Activated T-cell treated with anti-CD3 and anti-CD28 coated beads, Interleukin-2, amount 50 U/mL, for 4 hours (primary cell): ENCODE measurements around the gene GIT2. TPM values are rescaled to one million over a fixed set of nuclear protein-coding genes. Genes with fewer than 3 reads are reported as not detected.

ENCODE experiments used
- ATAC-seq, 2 donors: fragments of 200-7000 bp; cut with Tn5 transposase; one replicate each; pipeline ENCODE4 v1.10.0; 2021
- DNase-seq: peaks from one replicate; pipeline ENCODE4 v3.0.0-alpha.2; 2020
- H3K27me3 Mint-ChIP-seq: one replicate; pipeline ENCODE4 v1.8.0; 2021; ENCODE audit warnings: low read depth, mixed read lengths
- H3K36me3 Mint-ChIP-seq: one replicate; pipeline ENCODE4 v1.8.0; 2022; ENCODE audit warnings: mixed read lengths; ENCODE audit not compliant: insufficient read depth
- H3K4me1 Mint-ChIP-seq: one replicate; pipeline ENCODE4 v1.8.0; 2021; ENCODE audit warnings: low read depth, mixed read lengths
- H3K4me3 Mint-ChIP-seq: one replicate; pipeline ENCODE4 v1.8.0; 2021; ENCODE audit warnings: mild to moderate bottlenecking, moderate library complexity, mixed read lengths
- H3K9me3 Mint-ChIP-seq: one replicate; pipeline ENCODE4 v1.8.0; 2021; ENCODE audit warnings: mixed read lengths
- total RNA-seq, 3 donors: library from RNA; stranded (reverse); gene quantifications; one replicate each; pipeline ENCODE4 v1.2.1, GENCODE V29; 2021

GIT2 gene
- total RNA-seq, 3 donors from 2014 or later: 43.0 to 51.8 (median 49.0) TPM

- Mint-ChIP-seq H3K4me1 (peaks cover 21% of the 10 kb centered on the region), H3K36me3 (peaks cover 30% of the 10 kb centered on the region)
- no peak for ATAC-seq
Observed at GRCh38 chr12:109972821-109973220, 23.3 kb downstream of the GIT2 start.

DNA sequence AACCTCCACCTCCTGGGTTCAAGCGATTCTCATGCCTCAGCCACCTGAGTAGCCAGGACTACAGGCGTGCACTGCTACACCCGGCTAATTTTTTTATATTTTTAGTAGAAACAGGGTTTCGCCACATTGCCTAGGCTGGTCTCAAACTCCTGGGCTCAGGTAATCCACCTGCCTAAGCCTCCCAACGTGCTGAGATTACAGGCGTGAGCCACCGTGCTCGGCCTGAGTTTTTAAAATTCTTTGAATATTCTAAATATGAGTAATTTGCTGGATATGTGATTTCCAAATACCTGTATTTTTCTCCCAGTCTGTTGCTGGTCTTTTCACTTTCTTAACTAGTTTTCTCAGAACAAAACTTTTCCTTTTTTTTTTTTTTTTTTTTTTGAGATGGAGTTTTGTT is 27.4 kb downstream of the GIT2 start:
- no peaks in the 10 kb centered on the region for H3K27me3 Mint-ChIP-seq
- no peak overlapping the region for H3K4me3 Mint-ChIP-seq
- no peak for ATAC-seq
- no peak for DNase-seq
- H3K36me3 Mint-ChIP-seq: peaks cover 30% of the 10 kb centered on the region
- no peaks in the 10 kb centered on the region for H3K9me3 Mint-ChIP-seq
- H3K4me1 Mint-ChIP-seq: peaks cover 20% of the 10 kb centered on the region

More at GRCh38 chr12:109972821-109973220, 23.3 kb downstream of the GIT2 start:
- DNase-seq: no peak
- Mint-ChIP-seq H3K9me3 (no peaks in the 10 kb centered on the region), H3K4me3 (no peak overlapping the region), H3K27me3 (no peaks in the 10 kb centered on the region)

DNA sequence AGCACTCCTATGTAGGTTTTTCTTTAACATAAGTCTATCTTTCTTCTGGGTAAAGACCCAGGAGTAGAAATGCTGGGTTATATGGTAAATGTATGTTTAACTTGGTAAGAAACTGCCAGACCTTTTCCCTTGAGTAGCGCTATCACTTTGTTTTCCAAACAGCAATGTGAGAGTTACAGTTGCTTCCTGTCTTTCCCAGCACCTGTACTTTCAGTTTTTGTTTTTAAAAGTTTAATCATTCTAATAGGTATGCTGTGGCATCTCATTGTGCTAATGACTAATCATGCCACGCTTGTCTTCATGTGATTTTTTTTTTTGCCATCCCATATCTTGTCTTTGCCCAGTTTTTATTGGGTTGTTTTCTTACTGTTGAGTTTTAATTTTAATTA is 28.1 kb downstream of the GIT2 start:
- Mint-ChIP-seq H3K4me3 (peak overlapping the region; percentile 4), H3K9me3 (no peaks in the 10 kb centered on the region), H3K4me1 (peaks cover 12% of the 10 kb centered on the region), H3K27me3 (no peaks in the 10 kb centered on the region), H3K36me3 (peaks cover 29% of the 10 kb centered on the region)
- peak; percentile 37 to 67 for ATAC-seq
- DNase-seq: no peak

- DNase-seq (no peak), ATAC-seq (peak; percentile 46 to 51)
- Mint-ChIP-seq H3K27me3 (no peaks in the 10 kb centered on the region), H3K9me3 (no peaks in the 10 kb centered on the region), H3K4me1 (peaks cover 12% of the 10 kb centered on the region), H3K36me3 (peaks cover 29% of the 10 kb centered on the region), H3K4me3 (peak overlapping the region; percentile 4)
Observed at GRCh38 chr12:109967383-109968031, 28.7 kb downstream of the GIT2 start.

DNA sequence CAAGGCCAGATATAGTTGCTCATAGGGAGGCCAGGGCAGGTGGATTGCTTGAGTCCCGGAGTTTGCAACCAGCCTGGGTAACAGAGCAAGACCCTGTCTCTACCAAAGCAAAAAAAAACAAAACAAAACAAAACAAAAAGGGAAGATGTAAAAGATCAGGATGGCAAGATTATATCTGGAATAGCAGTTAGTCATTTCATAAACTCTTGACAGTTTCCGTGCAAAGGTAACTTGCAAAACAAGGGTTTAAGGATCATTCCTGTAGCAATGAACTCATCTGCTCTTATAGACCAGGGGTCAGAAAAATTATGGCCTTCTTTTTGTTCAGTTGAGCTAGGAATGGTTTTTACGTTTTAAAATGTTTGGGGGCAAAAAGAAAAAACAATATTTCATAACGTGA is 29.6 kb downstream of the GIT2 start:
- Mint-ChIP-seq H3K27me3 (no peaks in the 10 kb centered on the region), H3K9me3 (no peaks in the 10 kb centered on the region), H3K4me1 (peaks cover 12% of the 10 kb centered on the region), H3K36me3 (peaks cover 26% of the 10 kb centered on the region), H3K4me3 (no peak overlapping the region)
- DNase-seq (no peak), ATAC-seq (no peak)

DNA sequence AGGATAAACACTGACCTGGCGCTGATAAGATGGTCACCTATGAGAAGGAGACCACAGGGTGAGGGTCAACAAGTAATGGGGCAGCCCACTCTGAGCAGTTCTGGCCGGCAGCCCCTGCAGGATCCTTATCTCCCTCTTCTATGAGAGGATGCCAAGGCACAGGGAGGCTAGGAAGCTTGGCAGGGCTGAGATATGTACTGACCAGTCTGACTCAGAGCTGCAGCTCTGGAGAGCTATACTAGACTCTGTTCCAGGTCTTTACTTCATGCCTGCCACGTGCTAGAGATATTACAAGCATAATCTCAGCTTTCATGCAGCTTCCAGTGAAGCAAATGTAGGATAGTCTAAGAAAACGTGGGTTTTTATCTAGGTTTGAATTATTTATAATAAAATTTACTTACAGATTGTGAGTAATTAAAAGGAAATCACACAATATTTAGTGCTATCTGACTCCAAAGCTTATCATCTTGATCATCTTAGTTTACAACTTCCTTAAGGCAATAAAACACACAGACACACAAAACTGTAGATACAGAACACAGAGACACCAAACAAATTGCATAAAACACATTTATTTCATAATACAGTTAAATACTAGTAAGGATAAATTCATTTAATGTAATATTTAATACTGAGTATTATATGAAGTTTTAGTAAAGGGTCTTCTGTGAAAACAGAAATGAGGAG is 32.3 kb downstream of the GIT2 start:
- no peak for ATAC-seq

DNA sequence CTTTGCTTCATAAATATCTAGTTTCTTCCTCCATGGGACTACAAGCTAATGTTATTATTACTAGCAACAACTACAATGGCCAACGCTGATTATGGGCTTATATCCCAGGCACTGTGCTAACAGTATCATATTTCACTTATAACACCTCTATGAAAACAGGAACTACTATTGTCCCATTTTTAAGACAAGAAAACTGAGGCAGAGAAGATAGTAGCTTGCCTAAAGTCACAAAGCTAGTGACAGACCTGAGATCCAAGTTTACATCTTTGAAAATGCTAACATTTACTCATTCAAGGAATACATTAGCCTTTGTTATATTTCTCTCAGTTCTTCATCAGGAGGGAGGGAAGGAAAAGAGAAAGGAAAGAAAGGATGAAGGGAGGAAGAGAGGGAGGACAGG is 32.8 kb downstream of the GIT2 start:
- Mint-ChIP-seq H3K9me3 (no peaks in the 10 kb centered on the region), H3K4me3 (no peak overlapping the region), H3K4me1 (peaks cover 10% of the 10 kb centered on the region), H3K27me3 (no peaks in the 10 kb centered on the region), H3K36me3 (peaks cover 32% of the 10 kb centered on the region)
- no peak for DNase-seq
- no peak for ATAC-seq

More for the DNA sequence above, 32.3 kb downstream of the GIT2 start:
- peaks cover 10% of the 10 kb centered on the region for H3K4me1 Mint-ChIP-seq
- DNase-seq: no peak
- no peaks in the 10 kb centered on the region for H3K9me3 Mint-ChIP-seq
- peaks cover 28% of the 10 kb centered on the region for H3K36me3 Mint-ChIP-seq
- no peaks in the 10 kb centered on the region for H3K27me3 Mint-ChIP-seq
- no peak overlapping the region for H3K4me3 Mint-ChIP-seq

- peaks cover 31% of the 10 kb centered on the region for H3K36me3 Mint-ChIP-seq
- no peaks in the 10 kb centered on the region for H3K27me3 Mint-ChIP-seq
- DNase-seq (no peak), ATAC-seq (no peak)
- no peaks in the 10 kb centered on the region for H3K9me3 Mint-ChIP-seq
- peaks cover 2% of the 10 kb centered on the region for H3K4me1 Mint-ChIP-seq
- no peak overlapping the region for H3K4me3 Mint-ChIP-seq
Observed at GRCh38 chr12:109962398-109962797, 33.8 kb downstream of the GIT2 start.

DNA sequence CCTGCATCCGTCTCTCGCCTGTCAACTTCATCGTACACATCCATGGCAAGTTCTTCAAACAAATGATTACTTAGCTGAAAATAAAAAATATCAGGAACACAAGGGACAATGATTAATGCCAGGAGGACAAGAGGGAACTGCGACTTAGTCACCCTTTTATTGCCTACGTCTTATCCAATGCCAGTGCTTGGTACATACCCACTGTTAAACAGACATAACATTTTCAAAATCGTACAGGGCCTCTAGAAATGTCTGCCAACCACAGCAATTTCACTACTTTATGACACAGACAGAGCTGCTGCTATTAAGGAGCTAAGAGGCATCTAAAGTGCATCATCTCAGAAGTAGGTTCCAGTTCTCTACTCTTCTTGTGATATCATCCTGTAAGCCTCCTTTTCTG is 34.6 kb downstream of the GIT2 start:
- no peaks in the 10 kb centered on the region for H3K27me3 Mint-ChIP-seq
- ATAC-seq: peak in 1 of 2 donors; percentile 27
- H3K9me3 Mint-ChIP-seq: no peaks in the 10 kb centered on the region
- H3K36me3 Mint-ChIP-seq: peaks cover 30% of the 10 kb centered on the region
- no peaks in the 10 kb centered on the region for H3K4me1 Mint-ChIP-seq
- DNase-seq: no peak
- no peak overlapping the region for H3K4me3 Mint-ChIP-seq

DNA sequence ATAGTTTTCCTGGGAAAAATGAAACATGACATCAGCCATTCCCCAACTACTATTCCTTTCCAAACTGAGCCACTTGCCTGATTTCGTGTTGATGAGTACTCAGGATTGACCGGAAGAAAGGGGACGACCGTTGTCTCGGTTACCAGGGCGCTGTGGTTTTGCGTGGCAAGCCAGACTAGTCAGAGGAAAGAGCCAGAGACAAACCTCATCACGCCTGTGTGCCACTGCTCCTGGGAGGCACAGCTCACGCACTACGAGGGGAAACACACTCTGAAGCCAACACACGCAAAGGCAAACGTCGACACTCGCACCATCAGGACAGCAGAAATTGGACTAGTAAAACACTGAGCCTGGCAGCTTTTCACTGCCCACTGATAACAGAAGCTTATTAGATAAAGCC is 35.0 kb downstream of the GIT2 start:
- Mint-ChIP-seq H3K27me3 (no peaks in the 10 kb centered on the region), H3K4me1 (no peaks in the 10 kb centered on the region), H3K4me3 (no peak overlapping the region), H3K9me3 (no peaks in the 10 kb centered on the region), H3K36me3 (peaks cover 26% of the 10 kb centered on the region)
- ATAC-seq: no peak
- no peak for DNase-seq

- ATAC-seq: no peak
- H3K4me1 Mint-ChIP-seq: no peaks in the 10 kb centered on the region
- no peak overlapping the region for H3K4me3 Mint-ChIP-seq
- no peak for DNase-seq
- H3K9me3 Mint-ChIP-seq: no peaks in the 10 kb centered on the region
- H3K36me3 Mint-ChIP-seq: peaks cover 22% of the 10 kb centered on the region
- no peaks in the 10 kb centered on the region for H3K27me3 Mint-ChIP-seq
Observed at GRCh38 chr12:109959411-109960093, 36.6 kb downstream of the GIT2 start.

GRCh38 chr12:109958374-109958773 is 37.8 kb downstream of the GIT2 start:
- no peak overlapping the region for H3K4me3 Mint-ChIP-seq
- peaks cover 24% of the 10 kb centered on the region for H3K36me3 Mint-ChIP-seq
- H3K4me1 Mint-ChIP-seq: no peaks in the 10 kb centered on the region
- ATAC-seq (no peak), DNase-seq (no peak)
- H3K9me3 Mint-ChIP-seq: no peaks in the 10 kb centered on the region
- no peaks in the 10 kb centered on the region for H3K27me3 Mint-ChIP-seq

- ATAC-seq (no peak), DNase-seq (no peak)
- Mint-ChIP-seq H3K9me3 (no peaks in the 10 kb centered on the region), H3K27me3 (no peaks in the 10 kb centered on the region), H3K4me3 (no peak overlapping the region), H3K4me1 (peaks cover 4% of the 10 kb centered on the region), H3K36me3 (peaks cover 34% of the 10 kb centered on the region)
Observed at GRCh38 chr12:109953656-109954055, 42.5 kb downstream of the GIT2 start.

GRCh38 chr12:109952873-109953272 is 43.3 kb downstream of the GIT2 start:
- Mint-ChIP-seq H3K27me3 (no peaks in the 10 kb centered on the region), H3K4me1 (peaks cover 10% of the 10 kb centered on the region), H3K9me3 (no peaks in the 10 kb centered on the region), H3K4me3 (no peak overlapping the region), H3K36me3 (peaks cover 35% of the 10 kb centered on the region)
- ATAC-seq: no peak
- no peak for DNase-seq
